IMR-90 (cell line): Measurements from ENCODE around the gene MYOM1. TPM values are rescaled to one million over a fixed set of nuclear protein-coding genes. Genes with fewer than 3 reads are reported as not detected.

Experiments
- ATAC-seq: fragments of 200-7000 bp; cut with Tn5 transposase; 2 replicates; pipeline ENCODE4 v1.9.1; 2020; ENCODE audit warnings: low read depth, mild to moderate bottlenecking, moderate library complexity
- BruUV-seq: library from RNA; stranded (reverse); fragments of 400-500 nt; replicated peaks from 2 replicates; lab custom pipeline; 2021; lab: Mats Ljungman, UMichigan
- CTCF ChIA-PET: fragments of 300-600 bp; formaldehyde crosslinking; extraction: SDS; loops from one replicate; lab custom pipeline; 2021; ENCODE audit warnings: antibody characterized with exemption; lab: Yijun Ruan, JAX
- POLR2A ChIA-PET: fragments of 300-600 bp; sonication (Branson Sonifier 250); formaldehyde crosslinking; loops from one replicate; lab custom pipeline; 2022; ENCODE audit warnings: antibody characterized with exemption; ENCODE audit not compliant: unreplicated experiment; lab: Charles Lee
- DNase-seq: peaks from one replicate; pipeline ENCODE4 v3.0.0; 2013
- H2AFZ ChIP-seq: replicated peaks from 2 replicates; pipeline ENCODE3; 2013; ENCODE audit warnings: low read length, mild to moderate bottlenecking; ENCODE audit not compliant: poor library complexity
- H2AK5ac ChIP-seq: 2 replicates; pipeline ENCODE4 v1.6.1; 2013; ENCODE audit warnings: low read depth, low read length, inconsistent platforms
- H2AK9ac ChIP-seq: replicated peaks from 2 replicates; pipeline ENCODE3; 2013; ENCODE audit warnings: mild to moderate bottlenecking, low read depth, low read length, moderate library complexity; ENCODE audit not compliant: poor library complexity
- H2BK120ac ChIP-seq: 2 replicates; pipeline ENCODE4 v1.6.1; 2013; ENCODE audit warnings: low read depth, low read length, inconsistent platforms
- H2BK15ac ChIP-seq: 3 replicates; pipeline ENCODE4 v1.6.1; 2013; ENCODE audit warnings: low read depth, low read length, inconsistent platforms
- H2BK20ac ChIP-seq: 2 replicates; pipeline ENCODE4 v1.6.1; 2013; ENCODE audit warnings: low read depth, mild to moderate bottlenecking, inconsistent platforms, low read length, moderate library complexity
- H2BK5ac ChIP-seq: 2 replicates; pipeline ENCODE4 v1.6.1; 2013; ENCODE audit warnings: mild to moderate bottlenecking, low read depth, low read length, inconsistent platforms; ENCODE audit not compliant: poor library complexity, severe bottlenecking
- H3K14ac ChIP-seq: replicated peaks from 2 replicates; pipeline ENCODE4 v1.6.1; 2013; ENCODE audit warnings: low read depth, low read length, inconsistent platforms
- H3K18ac ChIP-seq: 2 replicates; pipeline ENCODE4 v1.6.1; 2013; ENCODE audit warnings: low read depth, low read length, control low read depth
- H3K23ac ChIP-seq: 2 replicates; pipeline ENCODE4 v1.6.1; 2013; ENCODE audit warnings: low read depth, low read length, inconsistent platforms
- H3K27ac ChIP-seq: 2 replicates; pipeline ENCODE4 v1.5.1; 2013; ENCODE audit warnings: mild to moderate bottlenecking, control low read depth, low read length; ENCODE audit not compliant: insufficient read depth
- H3K27me3 ChIP-seq: 2 replicates; pipeline ENCODE4 v1.6.1; 2013; ENCODE audit warnings: low read length; ENCODE audit not compliant: control insufficient read depth, insufficient read depth
- H3K36me3 ChIP-seq: 2 replicates; pipeline ENCODE4 v1.6.1; 2013; ENCODE audit warnings: low read length, mixed read lengths; ENCODE audit not compliant: control insufficient read depth, insufficient read depth
- H3K4ac ChIP-seq: 2 replicates; pipeline ENCODE4 v1.6.1; 2013; ENCODE audit warnings: low read depth, low read length, inconsistent platforms
- H3K4me1 ChIP-seq: 2 replicates; pipeline ENCODE4 v1.6.1; 2013; ENCODE audit warnings: low read length, mixed read lengths; ENCODE audit not compliant: control insufficient read depth, insufficient read depth
- H3K4me2 ChIP-seq: 2 replicates; pipeline ENCODE4 v1.6.1; 2013; ENCODE audit warnings: low read depth, mild to moderate bottlenecking, control low read depth, low read length, moderate library complexity
- H3K4me3 ChIP-seq: 2 replicates; pipeline ENCODE4 v1.5.1; 2013; ENCODE audit warnings: low read depth, mild to moderate bottlenecking, control low read depth, low read length, moderate library complexity; ENCODE audit not compliant: insufficient read depth
- H3K56ac ChIP-seq: 2 replicates; pipeline ENCODE4 v1.6.1; 2013; ENCODE audit warnings: low read length, inconsistent platforms; ENCODE audit not compliant: insufficient read depth; ENCODE audit errors: extremely low read depth
- H3K79me1 ChIP-seq, 2 experiments: 2 replicates each; pipeline ENCODE4 v1.6.1; 2013; ENCODE audit warnings: low read length in 2 of 2, inconsistent platforms in 1 of 2, low read depth in 1 of 2
- H3K9ac ChIP-seq: 2 replicates; pipeline ENCODE4 v1.6.1; 2013; ENCODE audit warnings: low read depth, low read length, control low read depth
- H3K9me1 ChIP-seq: 2 replicates; pipeline ENCODE4 v1.6.1; 2013; ENCODE audit warnings: low read length, inconsistent platforms; ENCODE audit not compliant: insufficient read depth
- H3K9me3 ChIP-seq: 2 replicates; pipeline ENCODE4 v1.6.1; 2013; ENCODE audit warnings: low read length; ENCODE audit not compliant: control insufficient read depth, insufficient read depth
- H4K20me1 ChIP-seq: 2 replicates; pipeline ENCODE4 v1.6.1; 2013; ENCODE audit warnings: low read length, inconsistent platforms; ENCODE audit not compliant: insufficient read depth
- H4K5ac ChIP-seq: 2 replicates; pipeline ENCODE4 v1.6.1; 2013; ENCODE audit warnings: mild to moderate bottlenecking, low read depth, low read length, control low read depth
- H4K8ac ChIP-seq, 2 experiments: 2 replicates each; pipeline ENCODE4 v1.6.1; 2013; ENCODE audit warnings: low read depth in 2 of 2, low read length in 2 of 2, control low read depth in 1 of 2, inconsistent platforms in 1 of 2
- H4K91ac ChIP-seq: 2 replicates; pipeline ENCODE4 v1.6.1; 2013; ENCODE audit warnings: low read depth, low read length, inconsistent platforms; ENCODE audit not compliant: insufficient read depth
- MAFK ChIP-seq: IDR thresholded peaks from 2 replicates; pipeline ENCODE4 v1.6.1; 2012; ENCODE audit warnings: low read depth, low read length, improper control_type of control experiment
- MXI1 ChIP-seq: IDR thresholded peaks from 2 replicates; pipeline ENCODE4 v1.6.1; 2012; ENCODE audit warnings: low read depth, mild to moderate bottlenecking, low read length, moderate library complexity, borderline replicate concordance
- POLR2A ChIP-seq: IDR thresholded peaks from 2 replicates; pipeline ENCODE4 v1.6.1; 2012; ENCODE audit warnings: mild to moderate bottlenecking, low read depth, low read length
- RCOR1 ChIP-seq: IDR thresholded peaks from 2 replicates; pipeline ENCODE4 v1.6.1; 2012; ENCODE audit warnings: mild to moderate bottlenecking, low read length, improper control_type of control experiment; ENCODE audit not compliant: insufficient replicate concordance
- RFX5 ChIP-seq: IDR thresholded peaks from 2 replicates; pipeline ENCODE4 v1.8.0; 2012; ENCODE audit warnings: low read depth, mild to moderate bottlenecking, low read length, moderate library complexity
- WGBS, 2 experiments: methylation state at CpG; one replicate each; pipeline versions ENCODE4 v1.1.5 to v1.1.7; 2013; ENCODE audit warnings: missing lambda C conversion rate in 2 of 2; ENCODE audit not compliant: insufficient read length in 1 of 2; ENCODE audit errors: extremely low coverage in 2 of 2; 5-methylcytosine and 5-hydroxymethylcytosine counted together
- dilution Hi-C: fragments of 300-500 bp; cut with HindIII; formaldehyde crosslinking; loops from one replicate; pipeline ENCODE4 v1.14.3; 2018; ENCODE audit warnings: low sequenced_read_pairs; ENCODE audit not compliant: unreplicated experiment
- in situ Hi-C: fragments of 300-500 bp; cut with MboI; formaldehyde crosslinking; loops from 3 replicates; pipeline ENCODE4 v1.14.3; 2019; ENCODE audit warnings: low sequenced_read_pairs, inconsistent platforms, mixed read lengths
- intact Hi-C: fragments of 100-400 bp; cut with micrococcal nuclease; formaldehyde crosslinking; loops from 2 replicates; pipeline ENCODE4 v1.10.0; 2022
- polyA plus RNA-seq, 3 experiments: library from polyadenylated mRNA; depleted of rRNA; stranded (reverse); fragments of >200 nt; gene quantifications; 2 replicates each; pipeline ENCODE4 v1.2.3, GENCODE V29; 2012; ENCODE audit warnings: low replicate concordance in 1 of 3
- total RNA-seq: library from RNA; depleted of rRNA; stranded (reverse); fragments of >200 nt; gene quantifications from 2 replicates; pipeline ENCODE4 v1.2.3, GENCODE V29; 2012
- TF ChIP-seq, protein P1 (sequence below): fragments of 150-350 bp; IDR thresholded peaks from 2 replicates; pipeline ENCODE4 v1.6.1; 2016; ENCODE audit warnings: low read depth, mild to moderate bottlenecking, low read length, moderate library complexity, borderline replicate concordance
- TF ChIP-seq, protein P2 (sequence below): fragments of 150-350 bp; IDR thresholded peaks from 2 replicates; pipeline ENCODE4 v1.6.1; 2017; ENCODE audit warnings: mild to moderate bottlenecking, antibody characterized with exemption, low read length, low read depth

Gene MYOM1
- total and polyA plus RNA-seq, 2 of the 4 experiments (the other 2 are of a cell fraction), result under 0.01 to 0.10 TPM

DNA sequence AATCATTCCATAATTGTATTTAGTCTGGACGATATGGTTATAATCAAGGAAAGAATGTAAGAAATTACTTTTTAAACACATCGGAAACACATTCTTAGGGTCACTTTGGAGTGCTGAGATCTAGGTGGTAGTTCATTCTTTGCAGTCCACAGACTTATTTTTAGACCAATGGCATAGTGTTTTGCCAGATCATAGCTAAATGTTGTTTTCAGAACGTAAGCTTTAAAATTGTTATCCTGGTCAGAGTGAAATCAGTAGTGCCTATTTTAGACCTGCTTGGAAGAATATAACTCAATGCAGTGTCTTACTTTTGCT, 32.2 kb upstream of the MYOM1 start:
- Histone ChIP-seq H3K27me3 (no peaks in the 10 kb centered on the region), H2BK15ac (0 out of 3 replicates have a peak overlapping the region, but pooled peaks have one; percentile 18), H2BK20ac (peak overlapping the region; percentile 5; the same call in 1 of the 2 replicates), H3K4ac (no peak overlapping the region; the same call in 1 of the 2 replicates), H3K4me3 (peak overlapping the region; percentile 14; the same call in 1 of the 2 replicates), H3K36me3 (peaks cover 24% of the 10 kb centered on the region), H2AFZ (no peak overlapping the region), H3K27ac (peak overlapping the region; percentile 17; the same call in 1 of the 2 replicates), H3K18ac (peak overlapping the region; percentile 81; the same call in 1 of the 2 replicates), H4K91ac (0 out of 2 replicates have a peak overlapping the region, but pooled peaks have one; percentile 25), H2BK120ac (peak overlapping the region; percentile 4; the same call in 1 of the 2 replicates), H3K9ac (no peak overlapping the region; the same call in 1 of the 2 replicates), H2BK5ac (peak overlapping the region; percentile 98), H3K79me1 (peaks cover 16 to 39% of the 10 kb centered on the region in 2 experiments), H3K4me1 (peaks cover 16% of the 10 kb centered on the region), H3K56ac (peak overlapping the region; percentile 10; the same call in 1 of the 2 replicates), H2AK9ac (no peak overlapping the region), H3K9me3 (peaks cover 2% of the 10 kb centered on the region; the same call in 1 of the 2 replicates), H4K8ac (peak overlapping the region in 1 of 2 experiments; percentile 10; a peak in 1 of 4 replicates), H2AK5ac (no peak overlapping the region), H4K20me1 (peaks cover 35% of the 10 kb centered on the region), H3K4me2 (peak overlapping the region; percentile 66), H3K23ac (peak overlapping the region; percentile 89), H3K14ac (peak overlapping the region; percentile 85; the same call in 1 of the 2 replicates), H3K9me1 (no peaks in the 10 kb centered on the region), H4K5ac (peak overlapping the region; percentile 25; the same call in 1 of the 2 replicates)
- WGBS, 2 experiments, result 0% methylated on average over 1 of the region's 3 CpGs; no CpG with 5 or more reads in 1 of the 2 experiments
- in situ Hi-C loops, result no loop called here
- dilution Hi-C loops, result no loop called here
- BruUV-seq, result no TSS peak
- intact Hi-C loops, result no loop called here
- ChIA-PET CTCF (interaction anchor here (1.2 kb wide), 1 partner anchor 414 kb away, joined by 5 read pairs; no protein-coding TSS in a partner anchor), POLR2A (interaction anchor here (0.6 to 1.3 kb wide), 2 partner anchors 9 to 197 kb away, joined by 3 to 12 read pairs; no protein-coding TSS in a partner anchor)
- DNase-seq, result peak; percentile 37
- no peak for ATAC-seq
- TF ChIP-seq POLR2A (no peak), RCOR1 (no peak), RFX5 (no peak), MAFK (no peak), MXI1 (no peak)
- TF ChIP-seq, protein P1, sequence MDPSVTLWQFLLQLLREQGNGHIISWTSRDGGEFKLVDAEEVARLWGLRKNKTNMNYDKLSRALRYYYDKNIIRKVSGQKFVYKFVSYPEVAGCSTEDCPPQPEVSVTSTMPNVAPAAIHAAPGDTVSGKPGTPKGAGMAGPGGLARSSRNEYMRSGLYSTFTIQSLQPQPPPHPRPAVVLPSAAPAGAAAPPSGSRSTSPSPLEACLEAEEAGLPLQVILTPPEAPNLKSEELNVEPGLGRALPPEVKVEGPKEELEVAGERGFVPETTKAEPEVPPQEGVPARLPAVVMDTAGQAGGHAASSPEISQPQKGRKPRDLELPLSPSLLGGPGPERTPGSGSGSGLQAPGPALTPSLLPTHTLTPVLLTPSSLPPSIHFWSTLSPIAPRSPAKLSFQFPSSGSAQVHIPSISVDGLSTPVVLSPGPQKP, result no peak
- TF ChIP-seq, protein P2, sequence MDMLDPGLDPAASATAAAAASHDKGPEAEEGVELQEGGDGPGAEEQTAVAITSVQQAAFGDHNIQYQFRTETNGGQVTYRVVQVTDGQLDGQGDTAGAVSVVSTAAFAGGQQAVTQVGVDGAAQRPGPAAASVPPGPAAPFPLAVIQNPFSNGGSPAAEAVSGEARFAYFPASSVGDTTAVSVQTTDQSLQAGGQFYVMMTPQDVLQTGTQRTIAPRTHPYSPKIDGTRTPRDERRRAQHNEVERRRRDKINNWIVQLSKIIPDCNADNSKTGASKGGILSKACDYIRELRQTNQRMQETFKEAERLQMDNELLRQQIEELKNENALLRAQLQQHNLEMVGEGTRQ, result no peak
